Measurements from ENCODE around the gene THUMPD2.
A peak's percentile ranks its signal among the peaks of the same experiment; 100 is the strongest.
"Not testable (repeated sequence)": the region's sequence is repeated elsewhere in the genome, so short reads cannot be mapped to it uniquely, and the experiment has no call there.

THUMPD2 gene, protein sequence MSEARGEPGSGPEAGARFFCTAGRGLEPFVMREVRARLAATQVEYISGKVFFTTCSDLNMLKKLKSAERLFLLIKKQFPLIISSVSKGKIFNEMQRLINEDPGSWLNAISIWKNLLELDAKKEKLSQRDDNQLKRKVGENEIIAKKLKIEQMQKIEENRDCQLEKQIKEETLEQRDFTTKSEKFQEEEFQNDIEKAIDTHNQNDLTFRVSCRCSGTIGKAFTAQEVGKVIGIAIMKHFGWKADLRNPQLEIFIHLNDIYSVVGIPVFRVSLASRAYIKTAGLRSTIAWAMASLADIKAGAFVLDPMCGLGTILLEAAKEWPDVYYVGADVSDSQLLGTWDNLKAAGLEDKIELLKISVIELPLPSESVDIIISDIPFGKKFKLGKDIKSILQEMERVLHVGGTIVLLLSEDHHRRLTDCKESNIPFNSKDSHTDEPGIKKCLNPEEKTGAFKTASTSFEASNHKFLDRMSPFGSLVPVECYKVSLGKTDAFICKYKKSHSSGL

DNA sequence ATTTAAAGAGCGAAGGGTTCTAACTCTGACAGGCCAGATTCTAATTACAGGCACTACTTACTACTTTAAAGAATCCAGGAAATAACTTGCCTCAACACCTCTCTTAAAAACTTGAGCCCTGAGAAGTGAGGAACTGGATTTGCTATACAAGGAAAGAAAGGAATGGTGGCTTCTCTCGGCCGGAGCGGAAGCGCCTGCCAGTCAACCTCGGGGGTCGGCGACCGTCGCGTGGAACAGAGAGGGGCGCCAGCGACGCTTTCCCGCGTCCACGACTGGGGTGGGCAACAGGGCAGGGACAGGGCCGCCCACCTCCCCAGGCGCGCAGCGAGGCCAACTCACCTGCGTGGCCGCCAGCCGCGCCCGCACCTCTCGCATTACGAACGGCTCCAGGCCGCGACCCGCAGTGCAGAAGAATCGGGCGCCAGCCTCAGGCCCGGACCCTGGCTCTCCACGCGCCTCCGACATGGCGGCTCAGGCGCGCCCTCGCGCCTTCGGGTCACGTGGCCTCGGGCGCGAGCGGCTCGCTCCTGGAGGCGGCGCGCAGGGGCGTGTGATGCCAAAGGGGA lies at the start of gene THUMPD2:
THUMPD2 (minus strand) TSS at position 484 of the 566 bp plus-strand sequence; CDS start at position 465, 19 bp downstream.
- DNase-seq (ENCODE audit: low read depth, low spot score): peak; percentile 92

DNA sequence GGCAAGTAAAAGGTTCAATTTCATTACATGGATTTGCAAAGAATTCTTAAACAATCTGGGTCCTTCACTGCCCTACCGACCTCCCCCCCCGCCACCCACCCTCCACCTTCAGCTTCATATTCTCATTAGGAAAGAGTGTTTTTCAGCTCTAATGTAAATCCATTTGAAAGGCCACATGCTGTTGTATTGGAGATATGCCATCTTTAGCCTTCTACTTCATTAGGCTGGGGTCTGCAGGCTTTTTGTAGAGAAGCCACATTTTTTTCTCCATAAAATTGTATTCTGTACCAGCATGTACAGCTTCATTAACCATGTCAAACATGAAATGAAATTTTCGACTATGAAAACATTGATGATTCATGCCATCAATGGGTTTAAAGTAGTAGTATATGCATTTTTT lies 42.8 kb upstream of the THUMPD2 start:
- DNase-seq (ENCODE audit: low read depth, low spot score): no peak

DNA sequence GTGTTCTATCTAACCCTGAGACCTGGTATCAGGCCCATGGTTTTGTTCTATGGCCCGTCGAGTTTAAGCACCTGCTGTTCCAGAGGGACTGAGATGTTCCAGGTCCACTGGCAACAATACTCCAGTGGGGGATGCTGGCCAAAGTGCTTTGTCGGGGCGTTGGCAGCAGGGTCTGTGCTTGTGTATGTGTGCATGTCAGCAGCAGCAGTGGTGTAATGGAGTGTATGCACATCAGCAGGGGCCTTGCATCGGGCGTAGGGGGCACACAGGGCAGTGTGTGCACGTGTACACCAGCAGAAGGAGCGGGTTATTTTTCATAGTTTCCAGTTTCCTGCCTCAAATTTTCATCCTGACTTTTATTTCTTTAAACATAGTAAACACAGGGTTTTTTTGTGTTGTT lies 37.8 kb upstream of the THUMPD2 start:
- DNase-seq (ENCODE audit: low read depth, low spot score): no peak

DNA sequence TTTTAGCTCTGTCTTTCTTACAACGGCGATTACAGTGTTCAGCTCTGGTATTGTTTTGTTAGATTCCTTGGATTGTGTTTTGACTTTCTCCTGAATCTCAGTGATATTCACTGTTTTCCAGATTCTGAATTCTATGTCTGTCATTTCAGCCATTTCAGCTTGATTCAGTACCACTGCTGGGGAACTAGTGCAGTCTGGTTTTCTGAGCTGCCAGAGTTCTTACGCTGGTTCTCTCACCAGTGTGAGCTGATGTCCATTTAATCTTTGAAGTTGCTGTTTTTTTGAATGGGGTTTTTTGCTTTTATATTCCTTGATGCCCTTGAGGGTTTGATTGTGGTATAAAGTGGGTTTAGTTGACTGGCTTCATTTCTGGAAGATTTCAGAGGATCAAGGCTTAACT lies 37.4 kb upstream of the THUMPD2 start:
- DNase-seq (ENCODE audit: low read depth, low spot score): no peak

DNA sequence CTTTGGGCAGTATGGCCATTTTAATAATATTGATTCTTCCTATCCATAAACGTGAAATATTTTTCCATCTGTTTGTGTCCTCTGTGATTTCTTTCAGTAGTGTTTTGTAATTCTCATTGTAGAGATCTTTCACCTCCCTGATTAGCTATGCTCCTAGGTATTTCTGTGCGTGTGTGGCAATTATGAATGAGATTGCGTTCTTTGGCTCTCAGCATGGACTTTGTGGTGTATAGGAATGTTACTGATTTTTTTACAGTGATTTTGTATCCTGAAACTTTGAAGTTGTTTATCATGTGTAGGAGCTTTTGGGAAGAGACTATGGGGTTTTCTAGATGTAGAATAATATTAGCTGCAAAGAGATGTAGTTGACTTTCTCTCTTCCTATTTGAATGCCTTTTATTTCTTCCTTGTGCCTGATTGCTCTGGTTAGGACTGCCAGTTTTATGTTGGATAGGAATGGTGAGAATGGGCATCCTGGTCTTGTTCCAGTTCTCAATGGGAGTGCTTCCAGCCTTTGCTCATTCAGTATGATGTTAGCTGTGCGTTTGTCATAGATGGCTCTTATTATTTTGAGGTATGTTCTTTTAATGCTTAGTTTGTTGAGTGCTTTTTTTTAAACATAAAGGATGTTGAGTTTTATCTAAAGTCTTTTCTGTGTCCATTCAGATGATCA lies 27.0 kb upstream of the THUMPD2 start:
- DNase-seq (ENCODE audit: low read depth, low spot score): peak; percentile 77

DNA sequence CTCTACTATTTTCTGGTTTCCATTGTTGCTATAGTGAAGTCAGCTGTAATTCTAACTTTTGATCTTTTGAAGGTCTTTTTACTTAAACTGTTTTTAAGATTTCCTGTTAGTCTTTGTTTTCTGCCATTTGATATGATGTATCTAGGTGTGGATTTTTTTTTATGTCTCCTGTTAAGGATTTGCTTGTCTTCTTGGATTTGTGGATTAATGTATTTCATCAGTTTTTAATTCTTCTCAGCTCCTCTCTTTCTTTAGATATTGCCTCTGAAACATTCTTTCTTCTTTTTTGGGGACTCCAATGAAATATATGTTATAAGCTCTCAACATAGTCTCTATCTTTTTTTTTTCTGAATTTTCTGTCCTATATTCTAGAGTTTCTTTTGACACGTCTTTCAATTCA lies 24.8 kb upstream of the THUMPD2 start:
- DNase-seq (ENCODE audit: low read depth, low spot score): no peak

DNA sequence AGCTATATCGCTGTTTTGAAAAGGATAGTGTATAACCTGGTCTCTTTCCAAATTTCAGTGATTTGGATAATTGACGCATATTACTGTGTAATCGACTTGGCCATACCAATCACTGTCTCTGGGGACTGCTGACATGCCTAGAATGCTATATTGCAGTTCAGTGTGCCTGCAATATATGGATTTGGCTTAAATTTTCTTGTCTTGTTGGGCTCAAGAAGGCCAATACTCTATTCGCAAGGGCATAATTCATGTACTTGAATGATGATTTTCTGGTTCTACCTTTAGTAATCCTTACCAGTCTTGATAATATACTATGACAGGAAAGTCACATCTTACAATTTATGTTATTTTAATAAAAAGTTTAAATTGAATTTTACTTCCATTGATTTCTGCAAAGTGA lies 21.7 kb upstream of the THUMPD2 start:
- DNase-seq (ENCODE audit: low read depth, low spot score): no peak

DNA sequence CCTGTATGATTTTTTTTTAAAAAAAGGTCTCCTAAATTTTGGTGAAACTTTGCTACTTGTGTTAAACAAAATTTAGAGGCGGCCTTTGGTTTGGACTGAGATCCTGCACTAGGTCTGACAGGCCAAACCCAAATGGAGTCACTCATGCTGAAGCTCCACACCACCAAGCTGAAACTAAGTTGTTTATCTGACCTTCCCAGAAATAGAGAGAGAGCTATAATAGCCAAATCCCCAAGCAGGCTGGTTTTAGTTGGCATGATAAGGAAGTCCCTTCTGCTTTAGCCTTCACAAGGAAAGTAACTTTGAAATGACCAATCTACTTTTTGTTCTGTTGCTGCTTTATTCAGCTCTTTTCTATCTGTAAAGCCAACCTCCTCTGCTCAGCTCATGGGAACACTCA lies 17.1 kb upstream of the THUMPD2 start:
- DNase-seq (ENCODE audit: low read depth, low spot score): no peak

DNA sequence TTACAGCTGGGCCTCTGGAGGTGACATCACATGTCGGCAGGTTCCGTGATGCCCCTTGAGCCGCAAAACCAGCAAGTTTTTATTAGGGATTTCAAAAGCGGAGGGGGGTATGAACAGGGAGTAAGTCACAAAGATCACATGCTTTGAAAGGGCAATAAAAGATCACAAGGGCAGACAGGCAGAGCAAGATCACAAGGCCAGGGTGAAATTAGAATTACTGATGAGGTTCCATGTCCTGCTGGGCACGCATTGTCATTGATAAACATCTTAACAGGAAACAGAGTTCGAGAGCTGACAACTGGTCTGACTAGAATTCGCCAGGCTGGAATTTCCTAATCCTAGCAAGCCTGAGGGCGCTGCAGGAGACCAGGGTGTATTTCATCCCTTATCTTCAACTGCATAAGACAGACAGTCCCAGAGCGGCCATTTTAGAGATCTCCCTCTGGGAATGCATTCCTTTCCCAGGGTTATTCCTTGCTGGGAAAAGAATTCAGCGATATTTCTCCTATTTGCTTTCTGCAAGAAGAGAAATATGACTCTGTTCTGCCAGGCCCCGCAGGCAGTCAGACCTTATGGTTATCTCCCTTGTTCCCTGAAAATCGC lies 11.3 kb upstream of the THUMPD2 start:
- DNase-seq (ENCODE audit: low read depth, low spot score): not testable (repeated sequence)

DNA sequence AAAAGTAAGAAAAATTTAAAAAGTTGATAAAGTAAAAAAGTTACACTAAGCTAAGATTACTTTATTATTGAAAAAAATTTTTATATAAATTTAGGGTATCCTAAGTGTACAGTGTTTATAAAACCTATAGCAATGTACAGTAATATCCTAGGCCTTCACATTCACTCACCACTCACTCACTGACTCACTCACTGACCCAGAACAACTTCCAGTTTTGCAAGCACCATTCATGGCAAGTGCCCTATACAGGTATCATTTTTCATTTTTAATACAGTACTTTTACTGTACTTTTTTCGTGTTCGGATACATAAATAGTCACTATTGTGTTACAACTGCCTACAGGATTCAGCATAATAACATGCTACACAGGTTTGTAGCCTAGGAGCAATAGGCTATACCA lies 8.9 kb upstream of the THUMPD2 start:
- no peak for DNase-seq (ENCODE audit: low read depth, low spot score)

DNA sequence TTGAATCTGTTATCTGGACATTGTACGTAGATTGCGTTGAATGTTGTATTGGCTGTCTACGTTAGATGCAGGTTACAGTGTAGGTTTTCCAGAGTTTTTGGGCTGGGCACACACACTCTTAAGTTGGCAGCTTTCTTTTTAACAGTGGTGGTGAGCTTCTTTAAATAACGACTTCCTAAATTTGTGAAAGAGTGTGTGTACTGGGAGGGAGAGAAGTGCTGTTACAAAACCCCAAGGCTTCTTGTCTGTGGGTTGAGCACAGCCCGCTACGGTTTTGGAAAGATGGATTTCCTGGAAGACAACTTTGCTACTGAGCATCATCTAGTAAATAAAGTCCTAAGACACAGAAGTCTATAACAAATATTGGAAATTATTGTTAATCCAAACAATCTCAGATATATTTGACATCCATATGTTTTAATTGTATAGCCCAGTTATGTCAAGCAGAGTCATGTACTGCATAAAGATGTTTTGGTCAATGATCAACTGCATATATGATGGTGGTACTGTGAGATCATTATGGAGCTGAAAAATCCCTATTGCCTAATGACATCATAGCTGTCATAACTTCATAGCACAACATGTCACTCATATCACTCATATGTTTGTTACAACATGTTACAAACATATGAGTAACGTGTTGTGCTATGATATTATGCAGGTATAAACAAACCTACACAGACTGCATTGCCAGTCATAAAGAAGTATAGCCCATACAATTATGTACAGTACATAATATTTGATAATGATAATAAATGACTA lies 7.9 kb upstream of the THUMPD2 start:
- DNase-seq (ENCODE audit: low read depth, low spot score): no peak

DNA sequence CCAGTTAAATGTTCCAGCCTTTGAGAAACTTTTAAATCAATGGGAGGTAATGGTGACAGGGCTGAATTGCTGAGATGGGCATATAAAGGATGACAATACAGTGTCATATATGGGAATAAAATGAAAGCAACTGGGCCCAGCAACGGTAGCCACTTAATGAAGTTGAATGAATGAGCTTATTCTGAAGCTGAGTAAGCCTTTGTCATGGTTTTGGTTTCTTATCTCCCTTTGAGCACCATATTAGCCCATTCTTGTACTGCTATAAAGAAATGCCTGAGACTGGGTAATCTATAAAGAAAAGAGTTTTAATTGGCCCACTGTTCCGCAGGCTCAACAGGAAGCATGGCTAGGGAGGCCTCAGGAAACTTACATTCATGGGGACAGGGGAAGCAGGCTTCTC lies 3.5 kb upstream of the THUMPD2 start:
- DNase-seq (ENCODE audit: low read depth, low spot score): no peak

DNA sequence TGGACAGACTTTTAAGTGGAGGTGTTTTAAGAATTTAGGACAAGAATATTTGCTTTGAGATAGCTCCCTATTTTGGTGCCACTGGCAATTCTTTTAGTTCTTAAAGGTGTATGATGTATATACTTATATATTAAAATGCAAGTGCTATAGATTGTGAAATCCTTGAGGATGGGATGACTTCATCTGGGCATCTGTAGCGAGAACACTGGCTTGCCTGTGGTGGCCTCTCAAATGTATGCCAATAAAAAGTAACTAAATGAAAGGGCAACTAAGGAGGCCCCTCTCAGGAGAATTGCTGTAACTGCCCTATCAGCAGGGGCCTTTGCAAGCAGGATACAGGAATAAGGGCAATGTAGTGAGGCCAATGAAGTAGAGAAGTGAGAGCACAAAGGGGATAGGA lies 2.6 kb upstream of the THUMPD2 start:
- no peak for DNase-seq (ENCODE audit: low read depth, low spot score)

DNA sequence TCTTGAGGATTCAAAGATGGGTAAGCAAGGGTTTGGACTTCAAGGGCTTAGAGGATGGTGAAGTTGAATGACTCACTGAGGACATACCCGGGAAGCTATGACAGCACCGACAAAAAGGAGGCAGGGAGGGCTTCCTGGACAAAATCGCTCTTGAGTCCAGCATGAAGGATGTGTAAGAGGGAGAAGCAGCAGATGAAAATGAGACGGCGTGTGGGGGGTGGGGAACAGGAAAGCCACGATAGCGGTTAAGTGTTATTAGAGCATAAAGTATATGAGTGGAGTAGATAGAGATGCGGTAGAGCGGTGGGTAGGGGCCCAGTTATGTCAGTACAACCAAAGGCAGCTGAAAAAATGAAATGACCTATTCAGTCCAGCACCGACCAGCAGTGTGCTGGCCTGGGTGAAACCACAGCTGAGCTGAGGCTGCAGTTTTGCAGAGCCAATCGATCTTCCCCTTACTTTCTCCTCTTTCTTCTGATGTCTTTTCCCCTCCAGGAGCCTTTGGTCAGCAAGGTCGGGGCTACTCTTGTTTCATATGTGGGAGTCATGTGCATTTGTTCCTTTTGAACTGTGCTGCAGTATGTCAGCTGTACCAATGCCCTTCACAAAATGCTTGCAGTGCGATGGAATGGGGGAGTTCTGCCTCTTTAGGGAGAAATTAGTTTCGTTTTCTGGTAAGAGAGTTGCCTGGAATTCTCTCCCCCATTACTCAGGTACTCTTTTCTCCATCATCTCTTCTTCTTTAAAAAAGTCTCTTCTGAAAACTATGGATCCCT lies 2.0 kb upstream of the THUMPD2 start:
- DNase-seq (ENCODE audit: low read depth, low spot score): no peak

DNA sequence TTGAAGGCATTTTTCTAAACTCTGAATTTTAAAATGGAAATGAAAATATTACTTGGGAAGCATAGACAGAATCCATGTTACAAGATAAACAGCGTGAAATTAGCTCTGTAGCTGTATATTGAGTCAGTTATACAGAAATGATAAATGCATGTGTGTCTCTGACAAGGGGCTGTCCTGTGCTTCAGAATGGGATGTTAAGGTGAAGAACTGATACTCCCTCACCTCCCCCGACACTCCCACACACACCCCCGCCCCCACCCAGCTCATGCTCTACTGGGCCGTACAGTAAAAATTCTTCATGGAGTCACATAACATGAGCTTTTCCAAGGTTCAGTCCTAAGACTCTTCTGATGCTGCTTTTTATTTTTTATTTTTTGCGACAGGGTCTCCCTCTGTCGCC lies 869 bp upstream of the THUMPD2 start:
- DNase-seq (ENCODE audit: low read depth, low spot score): no peak

DNA sequence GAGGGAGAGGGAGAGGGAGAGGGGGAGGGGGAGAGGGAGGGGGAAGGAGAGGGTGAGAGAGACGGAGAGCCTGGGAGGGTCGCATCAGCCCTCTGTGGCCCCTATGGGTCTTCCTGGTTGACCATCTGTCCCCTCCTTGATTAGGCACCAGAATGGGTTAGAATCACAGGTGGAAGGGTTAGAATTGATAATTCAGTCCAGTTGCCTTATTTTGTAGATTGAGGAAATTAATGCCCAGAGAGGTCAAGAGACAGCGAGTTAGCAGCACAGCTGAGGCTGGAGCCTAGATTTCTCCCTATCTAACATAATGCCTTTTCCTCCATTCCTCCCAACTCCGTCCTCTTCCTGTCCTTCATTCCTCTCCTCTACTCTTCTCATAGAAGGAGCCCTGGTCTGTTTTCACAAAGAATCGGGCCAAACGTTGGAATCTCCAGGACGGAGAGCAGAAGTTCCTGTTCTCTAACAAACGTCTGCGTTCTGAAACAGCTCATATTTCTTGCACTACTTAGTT lies 338 bp upstream of the THUMPD2 start:
- no peak for DNase-seq (ENCODE audit: low read depth, low spot score)

DNA sequence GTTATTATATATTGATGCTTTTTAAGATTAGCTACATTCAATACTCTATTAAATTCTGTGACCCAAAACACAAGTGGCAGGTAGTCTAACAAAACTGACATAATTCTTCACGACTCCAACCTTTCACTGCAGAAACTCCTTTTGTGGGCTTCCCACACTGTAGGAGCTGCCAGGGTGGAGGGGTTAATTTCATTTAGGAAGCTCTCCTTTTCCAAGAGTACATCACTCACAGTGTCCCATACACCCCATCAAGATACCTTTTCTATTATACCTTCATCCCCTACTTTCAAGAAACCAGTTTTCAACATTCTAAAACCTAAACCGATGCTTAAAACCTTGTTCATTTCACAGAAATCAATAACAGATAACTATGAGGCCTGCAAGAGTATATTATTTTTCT lies 825 bp downstream of the THUMPD2 start:
- DNase-seq (ENCODE audit: low read depth, low spot score): no peak

DNA sequence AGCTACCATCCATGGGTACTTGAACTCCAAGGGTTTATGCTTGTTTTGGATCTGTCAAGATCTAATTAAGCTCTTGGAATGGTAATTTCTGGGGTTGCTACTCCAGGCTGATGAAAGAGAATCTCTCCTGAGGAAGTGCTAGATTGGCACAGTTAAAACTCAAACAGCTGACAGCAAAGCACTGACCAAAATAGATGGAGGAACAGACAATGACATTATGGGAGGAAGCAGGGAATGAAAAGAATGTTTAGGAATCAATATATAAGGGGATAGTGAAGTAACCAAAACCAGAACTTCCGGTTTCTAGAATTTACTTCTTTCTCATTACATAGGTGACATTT lies 6.3 kb downstream of the THUMPD2 start:
- no peak for DNase-seq (ENCODE audit: low read depth, low spot score)

DNA sequence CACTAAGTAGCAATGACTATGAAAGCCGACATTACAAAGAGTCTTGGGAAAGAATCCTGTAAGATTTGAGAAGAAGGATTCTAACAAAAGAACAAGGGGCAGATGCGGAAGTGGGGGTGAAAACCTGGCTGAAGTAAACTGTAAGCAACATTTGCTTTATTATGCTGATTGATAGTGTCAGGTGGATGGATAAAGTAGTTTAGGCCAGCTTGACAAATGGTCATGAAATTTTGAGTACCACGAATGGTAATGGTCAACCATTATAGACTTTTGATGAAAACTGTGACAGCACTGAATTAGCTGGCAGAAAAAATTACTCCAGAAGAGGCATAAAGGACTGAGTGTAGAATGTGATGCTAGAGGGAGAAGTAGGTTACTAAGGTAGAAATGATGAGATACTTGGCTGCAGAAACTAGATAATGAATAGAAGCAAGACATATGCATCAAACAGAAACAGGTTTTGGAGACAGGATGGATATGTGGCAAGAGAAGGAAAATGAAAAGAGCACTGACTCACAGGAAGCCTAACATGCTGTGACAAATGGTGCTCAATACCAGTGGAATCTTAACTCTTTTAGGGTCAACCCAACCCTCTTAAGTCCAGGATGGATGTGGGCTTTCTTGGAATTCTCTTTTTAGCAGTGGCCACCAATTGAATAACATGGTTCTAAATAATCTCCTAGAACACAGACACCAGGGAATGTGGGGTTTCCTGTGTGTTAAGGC lies 6.8 kb downstream of the THUMPD2 start:
- peak; percentile 40 for DNase-seq (ENCODE audit: low read depth, low spot score)

DNA sequence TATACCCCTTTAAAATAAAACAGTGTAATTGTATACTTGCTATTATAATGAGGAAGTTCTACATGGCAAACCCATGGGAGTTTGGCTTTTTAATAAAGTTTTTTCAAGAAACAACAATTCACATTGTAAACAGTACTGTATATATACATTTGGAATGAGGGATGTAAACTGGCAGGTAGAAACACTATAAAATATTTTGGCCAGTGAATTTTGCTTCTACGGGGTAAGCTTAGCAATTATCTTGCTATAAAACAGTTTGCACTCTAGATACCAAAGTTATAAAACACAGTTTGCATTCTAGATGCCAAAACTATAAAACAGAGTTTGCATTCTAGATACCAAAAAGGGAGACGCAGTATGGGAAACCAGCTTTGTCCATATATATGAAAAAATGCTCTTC lies 16.6 kb downstream of the THUMPD2 start:
- no peak for DNase-seq (ENCODE audit: low read depth, low spot score)
